ENCODE data around the gene FIS1. TPM values are rescaled to one million over a fixed set of nuclear protein-coding genes. Genes with fewer than 3 reads are reported as not detected.

The FIS1 gene
- total and polyA plus RNA-seq, 2 experiments from 2014 or later = 130 to 131 TPM

GRCh38 chr7:101269664-101270063, 24.8 kb upstream of the FIS1 start:
- H3K4me2 ChIP-seq = no peak overlapping the region
- no peak overlapping the region for H3K27ac Mint-ChIP-seq
- H3K27me3 Mint-ChIP-seq (ENCODE audit: insufficient read depth, low read depth, poor library complexity) = peaks cover 13% of the 10 kb centered on the region

More at GRCh38 chr7:101269664-101270063, 24.8 kb upstream of the FIS1 start:
- Histone ChIP-seq H4K20me1 (replicated peaks; ENCODE audit: insufficient read depth) (no peaks in the 10 kb centered on the region), H3K36me3 (ENCODE audit: insufficient read depth) (no peaks in the 10 kb centered on the region), H2AFZ (no peak overlapping the region), H3F3A (replicated peaks; ENCODE audit: low read depth) (no peaks in the 10 kb centered on the region), H3K4me3 (no peak overlapping the region), H3K4me1 (ENCODE audit: insufficient read depth) (peaks cover 16% of the 10 kb centered on the region), H3K79me2 (replicated peaks; ENCODE audit: insufficient read depth) (no peaks in the 10 kb centered on the region), H3K27me3 (ENCODE audit: insufficient read depth) (no peaks in the 10 kb centered on the region), H3K9me2 (ENCODE audit: insufficient read depth) (no peaks in the 10 kb centered on the region; the same call in 1 of the 2 replicates), H3K27ac (ENCODE audit: low read depth) (no peak overlapping the region)
- peaks cover 14% of the 10 kb centered on the region for H3K4me1 Mint-ChIP-seq
- no peak overlapping the region for H3K4me3 Mint-ChIP-seq
- no peak for ATAC-seq
- TF ChIP-seq ZNF114 (CRISPR knock-in tag; IDR thresholded peaks at IDR 0.05) = no peak
- TF ChIP-seq JUNB (IDR thresholded peaks at IDR 0.05; ENCODE audit: unreplicated experiment) = no peak
- TF ChIP-seq, protein P1, sequence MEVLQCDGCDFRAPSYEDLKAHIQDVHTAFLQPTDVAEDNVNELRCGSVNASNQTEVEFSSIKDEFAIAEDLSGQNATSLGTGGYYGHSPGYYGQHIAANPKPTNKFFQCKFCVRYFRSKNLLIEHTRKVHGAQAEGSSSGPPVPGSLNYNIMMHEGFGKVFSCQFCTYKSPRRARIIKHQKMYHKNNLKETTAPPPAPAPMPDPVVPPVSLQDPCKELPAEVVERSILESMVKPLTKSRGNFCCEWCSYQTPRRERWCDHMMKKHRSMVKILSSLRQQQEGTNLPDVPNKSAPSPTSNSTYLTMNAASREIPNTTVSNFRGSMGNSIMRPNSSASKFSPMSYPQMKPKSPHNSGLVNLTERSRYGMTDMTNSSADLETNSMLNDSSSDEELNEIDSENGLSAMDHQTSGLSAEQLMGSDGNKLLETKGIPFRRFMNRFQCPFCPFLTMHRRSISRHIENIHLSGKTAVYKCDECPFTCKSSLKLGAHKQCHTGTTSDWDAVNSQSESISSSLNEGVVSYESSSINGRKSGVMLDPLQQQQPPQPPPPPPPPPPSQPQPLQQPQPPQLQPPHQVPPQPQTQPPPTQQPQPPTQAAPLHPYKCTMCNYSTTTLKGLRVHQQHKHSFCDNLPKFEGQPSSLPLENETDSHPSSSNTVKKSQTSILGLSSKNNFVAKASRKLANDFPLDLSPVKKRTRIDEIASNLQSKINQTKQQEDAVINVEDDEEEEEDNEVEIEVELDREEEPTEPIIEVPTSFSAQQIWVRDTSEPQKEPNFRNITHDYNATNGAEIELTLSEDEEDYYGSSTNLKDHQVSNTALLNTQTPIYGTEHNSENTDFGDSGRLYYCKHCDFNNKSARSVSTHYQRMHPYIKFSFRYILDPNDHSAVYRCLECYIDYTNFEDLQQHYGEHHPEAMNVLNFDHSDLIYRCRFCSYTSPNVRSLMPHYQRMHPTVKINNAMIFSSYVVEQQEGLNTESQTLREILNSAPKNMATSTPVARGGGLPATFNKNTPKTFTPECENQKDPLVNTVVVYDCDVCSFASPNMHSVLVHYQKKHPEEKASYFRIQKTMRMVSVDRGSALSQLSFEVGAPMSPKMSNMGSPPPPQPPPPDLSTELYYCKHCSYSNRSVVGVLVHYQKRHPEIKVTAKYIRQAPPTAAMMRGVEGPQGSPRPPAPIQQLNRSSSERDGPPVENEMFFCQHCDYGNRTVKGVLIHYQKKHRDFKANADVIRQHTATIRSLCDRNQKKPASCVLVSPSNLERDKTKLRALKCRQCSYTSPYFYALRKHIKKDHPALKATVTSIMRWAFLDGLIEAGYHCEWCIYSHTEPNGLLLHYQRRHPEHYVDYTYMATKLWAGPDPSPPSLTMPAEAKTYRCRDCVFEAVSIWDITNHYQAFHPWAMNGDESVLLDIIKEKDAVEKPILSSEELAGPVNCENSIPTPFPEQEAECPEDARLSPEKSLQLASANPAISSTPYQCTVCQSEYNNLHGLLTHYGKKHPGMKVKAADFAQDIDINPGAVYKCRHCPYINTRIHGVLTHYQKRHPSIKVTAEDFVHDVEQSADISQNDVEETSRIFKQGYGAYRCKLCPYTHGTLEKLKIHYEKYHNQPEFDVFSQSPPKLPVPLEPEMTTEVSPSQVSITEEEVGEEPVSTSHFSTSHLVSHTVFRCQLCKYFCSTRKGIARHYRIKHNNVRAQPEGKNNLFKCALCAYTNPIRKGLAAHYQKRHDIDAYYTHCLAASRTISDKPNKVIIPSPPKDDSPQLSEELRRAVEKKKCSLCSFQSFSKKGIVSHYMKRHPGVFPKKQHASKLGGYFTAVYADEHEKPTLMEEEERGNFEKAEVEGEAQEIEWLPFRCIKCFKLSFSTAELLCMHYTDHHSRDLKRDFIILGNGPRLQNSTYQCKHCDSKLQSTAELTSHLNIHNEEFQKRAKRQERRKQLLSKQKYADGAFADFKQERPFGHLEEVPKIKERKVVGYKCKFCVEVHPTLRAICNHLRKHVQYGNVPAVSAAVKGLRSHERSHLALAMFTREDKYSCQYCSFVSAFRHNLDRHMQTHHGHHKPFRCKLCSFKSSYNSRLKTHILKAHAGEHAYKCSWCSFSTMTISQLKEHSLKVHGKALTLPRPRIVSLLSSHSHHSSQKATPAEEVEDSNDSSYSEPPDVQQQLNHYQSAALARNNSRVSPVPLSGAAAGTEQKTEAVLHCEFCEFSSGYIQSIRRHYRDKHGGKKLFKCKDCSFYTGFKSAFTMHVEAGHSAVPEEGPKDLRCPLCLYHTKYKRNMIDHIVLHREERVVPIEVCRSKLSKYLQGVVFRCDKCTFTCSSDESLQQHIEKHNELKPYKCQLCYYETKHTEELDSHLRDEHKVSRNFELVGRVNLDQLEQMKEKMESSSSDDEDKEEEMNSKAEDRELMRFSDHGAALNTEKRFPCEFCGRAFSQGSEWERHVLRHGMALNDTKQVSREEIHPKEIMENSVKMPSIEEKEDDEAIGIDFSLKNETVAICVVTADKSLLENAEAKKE (CRISPR knock-in tag; IDR thresholded peaks at IDR 0.05) = no peak
- TF ChIP-seq, protein P2, sequence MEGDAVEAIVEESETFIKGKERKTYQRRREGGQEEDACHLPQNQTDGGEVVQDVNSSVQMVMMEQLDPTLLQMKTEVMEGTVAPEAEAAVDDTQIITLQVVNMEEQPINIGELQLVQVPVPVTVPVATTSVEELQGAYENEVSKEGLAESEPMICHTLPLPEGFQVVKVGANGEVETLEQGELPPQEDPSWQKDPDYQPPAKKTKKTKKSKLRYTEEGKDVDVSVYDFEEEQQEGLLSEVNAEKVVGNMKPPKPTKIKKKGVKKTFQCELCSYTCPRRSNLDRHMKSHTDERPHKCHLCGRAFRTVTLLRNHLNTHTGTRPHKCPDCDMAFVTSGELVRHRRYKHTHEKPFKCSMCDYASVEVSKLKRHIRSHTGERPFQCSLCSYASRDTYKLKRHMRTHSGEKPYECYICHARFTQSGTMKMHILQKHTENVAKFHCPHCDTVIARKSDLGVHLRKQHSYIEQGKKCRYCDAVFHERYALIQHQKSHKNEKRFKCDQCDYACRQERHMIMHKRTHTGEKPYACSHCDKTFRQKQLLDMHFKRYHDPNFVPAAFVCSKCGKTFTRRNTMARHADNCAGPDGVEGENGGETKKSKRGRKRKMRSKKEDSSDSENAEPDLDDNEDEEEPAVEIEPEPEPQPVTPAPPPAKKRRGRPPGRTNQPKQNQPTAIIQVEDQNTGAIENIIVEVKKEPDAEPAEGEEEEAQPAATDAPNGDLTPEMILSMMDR (conservative IDR thresholded peaks at IDR 0.05; ENCODE audit: low read depth in 2 of 2) = no peak
- DNase-seq (ENCODE audit: low spot score) = no peak
- H3K36me3 Mint-ChIP-seq (ENCODE audit: low read depth) = no peaks in the 10 kb centered on the region
- peaks cover 13% of the 10 kb centered on the region; the same call in 2 of the 3 replicates for H3K9me3 Mint-ChIP-seq
